T-helper 1 cell (primary cell): ENCODE data around the gene LUC7L2.
A peak's percentile ranks its signal among the peaks of the same experiment; 100 is the strongest.
"Not testable (repeated sequence)": the region's sequence is repeated elsewhere in the genome, so short reads cannot be mapped to it uniquely, and the experiment has no call there.

Experiments used
- DNase-seq, 5 donors: peaks; one replicate each; pipeline ENCODE4 v3.0.0-alpha.2; 2012 to 2020

Gene LUC7L2

GRCh38 chr7:139357729-139358506, 1.8 kb upstream of the LUC7L2 start:
- not testable (repeated sequence) for DNase-seq

- DNase-seq, result peak in 2 of 5 donors; percentile 12 to 76
Measured at GRCh38 chr7:139358541-139359365, 941 bp upstream of the LUC7L2 start.

GRCh38 chr7:139360210-139360947, 685 bp downstream of the LUC7L2 start:
- DNase-seq, result peak; percentile 95 to 98 (median 96)

DNA sequence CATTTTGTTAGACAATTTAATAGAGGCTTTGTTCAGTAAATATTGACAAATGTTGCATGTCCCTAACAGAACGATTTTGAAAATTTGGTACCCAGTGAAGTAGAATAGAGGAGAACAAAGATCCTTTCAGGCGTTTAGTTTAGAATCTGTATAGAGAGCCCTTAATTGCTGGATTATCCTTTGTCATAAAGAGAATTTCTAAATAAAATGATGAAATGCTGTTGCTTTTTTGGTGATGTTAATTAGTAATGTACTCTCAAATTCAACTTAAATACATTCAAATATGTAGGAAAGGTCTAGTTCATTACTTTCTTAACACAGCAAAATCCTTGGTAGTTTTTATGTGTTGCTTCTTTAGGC, 1.2 kb downstream of the LUC7L2 start:
- no peak for DNase-seq

DNA sequence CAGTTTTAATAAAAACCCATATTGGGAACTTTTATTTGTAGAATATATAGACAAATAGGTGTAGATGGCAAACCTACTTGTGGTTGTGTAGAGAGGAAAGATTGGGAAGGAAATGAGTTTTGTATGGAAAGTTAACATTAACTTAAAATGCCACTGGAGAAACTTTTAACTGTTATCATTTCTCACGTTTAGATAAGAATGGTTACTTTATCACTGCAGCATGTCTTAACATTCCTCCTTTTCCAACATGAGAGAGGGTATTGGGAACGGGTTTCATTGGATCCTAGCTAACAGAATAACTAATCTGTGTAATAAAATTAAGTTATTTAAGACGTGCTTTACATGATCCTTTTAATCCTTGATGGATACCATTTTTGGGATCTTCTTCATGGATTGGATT, 1.8 kb downstream of the LUC7L2 start:
- DNase-seq, result no peak

DNA sequence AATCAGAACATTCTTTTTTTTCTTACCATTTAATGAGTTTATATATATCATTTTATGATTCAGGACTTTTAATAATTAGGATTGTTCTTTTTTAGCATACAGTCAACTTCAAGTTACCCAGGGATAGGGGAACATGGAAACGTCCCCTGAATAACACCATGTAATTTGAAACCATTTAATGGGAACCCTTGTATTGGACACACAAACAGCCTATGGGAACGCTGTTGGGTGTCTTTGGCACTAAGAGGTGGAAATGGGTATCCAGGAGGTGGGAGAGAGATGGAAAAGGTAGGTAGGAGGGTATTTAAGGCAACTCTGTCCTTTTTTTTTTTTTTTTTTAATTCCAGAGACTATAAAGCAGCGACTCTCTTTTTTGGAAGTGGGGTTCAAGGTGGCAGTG, 2.6 kb downstream of the LUC7L2 start:
- no peak for DNase-seq

- DNase-seq, result no peak
Measured at GRCh38 chr7:139362981-139363380, 3.3 kb downstream of the LUC7L2 start.

DNA sequence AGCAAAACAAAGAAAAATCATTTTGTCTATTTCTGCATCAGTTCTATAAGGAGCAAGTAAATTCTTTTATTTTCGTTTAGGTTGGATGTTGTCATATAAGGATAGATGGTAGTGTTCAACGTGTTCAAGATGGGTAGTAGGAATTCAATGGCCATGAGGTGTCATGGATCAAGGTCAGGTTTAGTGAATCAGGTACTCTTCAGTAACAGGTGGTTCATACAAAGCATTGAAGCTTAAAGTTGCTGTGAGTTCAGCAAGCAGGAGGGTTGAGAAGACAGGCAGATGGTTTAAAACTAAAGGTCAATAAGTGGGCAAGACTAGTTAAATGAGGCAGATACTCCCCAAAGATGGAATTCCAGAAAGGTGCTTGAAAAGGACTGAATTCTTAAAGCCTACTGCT, 5.6 kb downstream of the LUC7L2 start:
- no peak for DNase-seq

DNA sequence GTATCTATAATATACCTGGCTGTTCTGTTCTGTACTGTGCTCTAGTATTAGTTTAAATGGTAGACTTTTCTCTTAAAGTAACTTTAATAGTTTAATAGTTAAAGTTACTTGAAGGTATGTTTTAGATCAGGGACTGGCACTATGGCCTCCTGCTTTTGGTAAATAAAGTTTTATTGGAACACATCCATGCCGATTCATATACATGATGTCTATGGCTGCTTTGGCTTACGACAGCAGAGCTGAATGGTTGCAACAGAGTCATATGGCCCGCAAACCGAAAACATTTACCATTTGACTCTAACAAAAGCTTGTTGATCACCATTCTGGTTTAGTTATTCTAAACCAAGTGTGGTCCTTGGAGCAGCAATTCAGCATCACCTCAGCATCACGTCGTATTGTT, 6.7 kb downstream of the LUC7L2 start:
- no peak for DNase-seq

DNA sequence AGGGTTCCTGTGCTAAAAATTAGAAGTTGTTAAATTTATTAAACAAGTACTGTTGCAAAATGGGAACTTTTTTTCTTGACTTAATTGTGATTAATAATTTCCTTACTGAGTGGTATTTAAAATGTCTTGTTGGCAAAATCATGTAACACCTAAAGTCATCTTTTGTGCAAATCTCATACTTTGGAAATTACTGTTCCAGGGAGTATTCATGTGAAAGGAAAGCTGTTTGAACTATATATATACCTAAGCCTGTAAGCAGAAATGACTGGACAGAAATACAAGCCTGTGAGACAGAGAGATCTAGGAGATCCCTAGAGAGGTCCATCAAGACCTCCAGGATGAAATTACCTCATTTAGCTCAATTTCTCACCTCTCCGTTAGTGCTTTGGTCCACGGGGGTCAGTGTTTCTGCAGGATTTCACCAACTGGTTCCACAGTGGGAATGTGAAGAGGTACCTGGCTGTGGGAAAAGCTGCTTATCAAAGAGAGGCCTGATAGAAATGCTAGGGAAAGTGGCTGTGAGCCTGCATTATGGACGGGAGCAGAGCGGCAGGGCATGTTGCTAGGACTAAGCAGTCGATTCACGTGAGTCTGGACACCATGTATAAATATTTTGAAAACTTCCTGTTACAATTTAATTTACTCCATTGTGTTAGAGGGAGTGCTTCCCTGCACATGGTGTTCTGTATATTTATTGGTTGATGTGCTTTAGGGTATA, 7.9 kb downstream of the LUC7L2 start:
- DNase-seq, result no peak

DNA sequence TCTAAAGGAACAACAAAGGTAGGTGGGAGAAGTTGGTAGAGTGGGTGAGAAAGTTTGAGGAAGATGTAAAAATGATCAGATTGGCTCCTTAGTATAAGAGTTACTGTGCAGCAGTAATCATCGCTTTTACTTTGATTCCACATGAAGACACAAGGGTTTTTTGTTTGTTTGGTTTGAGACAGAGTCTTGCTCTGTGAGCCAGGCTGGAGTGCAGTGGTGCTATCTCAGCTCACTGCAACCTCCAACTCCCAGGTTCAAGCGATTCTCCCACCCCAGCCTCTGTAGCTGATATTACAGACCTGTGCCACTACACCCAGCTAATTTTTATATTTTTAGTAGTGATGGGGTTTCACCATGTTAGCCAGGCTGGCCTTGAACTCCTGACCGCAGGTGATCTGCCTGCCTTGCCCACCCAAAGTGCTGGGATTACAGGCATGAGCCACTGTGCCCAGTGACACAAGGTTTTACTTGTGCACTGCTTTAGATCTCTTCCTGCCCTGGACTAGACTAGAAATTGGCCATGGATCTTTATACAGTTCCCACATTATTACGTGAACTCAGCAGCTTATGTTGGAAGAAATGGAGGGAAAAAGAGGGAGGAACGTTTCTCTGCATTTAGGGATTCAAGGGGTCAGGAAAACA, 10.7 kb downstream of the LUC7L2 start:
- no peak for DNase-seq

DNA sequence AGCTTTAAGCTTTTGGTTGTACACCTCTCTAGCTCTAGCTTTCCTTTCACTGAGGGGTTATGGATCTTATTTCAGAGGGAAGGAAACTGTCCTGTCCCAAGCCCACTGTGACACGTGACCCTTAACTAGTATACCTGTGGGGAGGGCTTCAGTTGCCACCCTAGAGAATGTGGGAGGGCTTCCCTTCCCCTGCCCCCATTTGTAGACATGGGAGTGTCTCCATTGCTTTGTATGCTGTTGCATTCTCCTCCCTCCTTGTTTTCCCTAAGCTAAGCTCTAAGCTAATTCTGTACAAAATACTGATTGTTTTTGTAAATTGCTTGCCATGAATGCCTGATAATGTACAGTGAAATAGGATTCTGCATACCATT, 11.2 kb downstream of the LUC7L2 start:
- no peak for DNase-seq

- no peak for DNase-seq
Measured at GRCh38 chr7:139374246-139374645, 14.6 kb downstream of the LUC7L2 start.

DNA sequence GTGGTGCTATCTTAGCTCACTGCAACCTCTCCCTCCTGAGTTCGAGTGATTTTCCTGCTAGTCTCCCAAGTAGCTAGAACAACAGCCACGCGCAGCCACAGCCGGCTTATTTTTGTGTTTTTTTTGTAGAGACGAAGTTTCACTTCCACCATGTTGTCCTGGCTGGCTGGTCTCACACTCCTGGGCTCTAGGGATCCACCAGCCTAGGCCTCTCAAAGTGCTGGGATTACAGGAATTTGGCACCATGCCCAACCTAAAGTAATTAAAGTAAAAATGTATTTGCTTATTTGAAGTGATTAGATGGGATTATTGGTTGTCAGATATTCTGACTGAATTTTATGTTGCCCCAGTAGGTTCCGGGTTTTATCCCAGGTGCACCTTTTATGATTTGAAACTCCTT, 22.7 kb downstream of the LUC7L2 start:
- no peak for DNase-seq

- DNase-seq, result no peak
Measured at GRCh38 chr7:139384611-139385010, 24.9 kb downstream of the LUC7L2 start.

DNA sequence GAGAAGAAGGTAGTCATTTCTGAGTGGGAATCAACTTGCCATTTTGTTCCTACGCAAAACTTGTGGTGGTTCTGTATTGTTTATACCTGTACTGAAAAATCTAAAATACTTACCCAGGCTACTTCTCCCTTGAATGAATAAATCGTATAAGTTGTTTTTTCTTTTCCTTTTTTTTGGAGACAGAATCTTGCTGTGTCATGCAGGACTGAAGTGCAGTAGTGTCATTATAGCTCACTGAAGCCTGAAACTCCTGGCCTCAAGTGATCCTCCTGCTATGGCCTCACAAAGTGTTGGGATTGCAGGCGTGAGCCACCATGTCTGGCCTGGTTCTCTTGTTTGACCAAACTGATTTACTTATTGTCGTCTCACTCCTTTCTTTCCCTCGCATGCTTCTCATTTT, 27.9 kb downstream of the LUC7L2 start:
- DNase-seq, result no peak

DNA sequence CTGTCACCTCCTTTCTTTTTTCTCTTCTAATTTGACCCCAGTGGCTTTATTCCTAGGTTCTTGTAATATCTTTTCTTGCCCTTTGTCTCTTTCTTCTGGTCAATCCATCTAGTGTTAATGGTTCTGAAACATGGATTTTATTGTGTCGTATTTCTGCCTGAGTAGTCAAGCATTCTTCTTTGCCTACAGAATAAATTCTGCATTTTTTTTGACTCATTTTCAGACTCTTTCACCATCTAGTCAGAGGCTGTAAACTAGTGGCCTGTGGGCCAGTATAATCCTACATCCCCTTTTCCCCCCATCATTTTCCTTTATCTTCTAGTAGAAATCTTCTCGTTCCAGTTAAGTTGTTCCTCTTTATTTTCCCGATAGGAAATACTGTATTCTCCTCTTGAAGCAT, 29.4 kb downstream of the LUC7L2 start:
- no peak for DNase-seq

DNA sequence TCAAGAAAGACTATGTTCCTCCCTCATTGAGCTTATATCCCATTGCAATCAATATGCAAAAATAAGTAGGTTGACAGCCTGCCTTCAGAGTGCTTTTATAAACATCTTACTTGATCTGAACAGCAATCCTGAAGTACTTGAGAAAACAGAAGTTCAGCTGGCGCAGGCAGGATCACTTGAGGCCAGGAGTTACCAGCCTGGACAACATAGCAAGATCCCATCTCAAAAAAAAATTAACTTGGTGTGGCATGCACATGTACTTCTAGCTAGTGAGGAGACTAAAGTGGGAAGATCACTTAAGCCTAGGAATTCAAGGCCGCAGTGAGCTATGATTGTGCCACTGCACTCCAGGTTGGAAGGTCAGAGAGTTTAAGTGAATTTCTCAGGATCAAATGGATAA, 30.1 kb downstream of the LUC7L2 start:
- DNase-seq, result no peak

DNA sequence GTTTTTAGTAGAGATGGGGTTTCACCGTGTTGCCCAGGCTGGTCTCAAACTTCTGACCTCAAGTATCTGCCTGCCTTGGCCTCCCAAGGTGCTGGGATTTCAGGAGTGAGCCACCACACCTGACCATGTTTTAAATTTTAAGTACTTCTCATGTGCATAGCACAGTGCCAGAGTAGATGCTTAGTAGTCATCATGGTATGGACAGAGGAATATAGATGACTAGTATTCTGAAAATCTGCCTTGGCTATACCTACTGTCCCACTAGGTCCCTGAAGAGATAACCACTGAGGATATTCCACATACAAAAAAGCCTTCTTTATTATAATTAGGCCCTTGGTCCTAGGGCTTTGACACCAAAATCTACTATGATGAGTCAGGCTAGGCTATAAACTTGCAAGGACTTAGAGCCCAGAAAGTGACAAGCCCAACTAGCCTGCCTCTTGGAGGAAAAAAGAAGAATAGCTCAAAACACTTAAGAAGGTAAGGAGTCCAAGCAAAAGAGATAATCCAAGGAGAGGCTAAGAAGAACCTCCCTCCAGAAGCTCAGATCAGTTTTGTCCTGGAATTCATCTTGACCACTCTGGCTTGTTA, 34.0 kb downstream of the LUC7L2 start:
- DNase-seq, result no peak

- peak in 1 of 5 donors; percentile 27 for DNase-seq
Measured at GRCh38 chr7:139394540-139394939, 34.8 kb downstream of the LUC7L2 start.

DNA sequence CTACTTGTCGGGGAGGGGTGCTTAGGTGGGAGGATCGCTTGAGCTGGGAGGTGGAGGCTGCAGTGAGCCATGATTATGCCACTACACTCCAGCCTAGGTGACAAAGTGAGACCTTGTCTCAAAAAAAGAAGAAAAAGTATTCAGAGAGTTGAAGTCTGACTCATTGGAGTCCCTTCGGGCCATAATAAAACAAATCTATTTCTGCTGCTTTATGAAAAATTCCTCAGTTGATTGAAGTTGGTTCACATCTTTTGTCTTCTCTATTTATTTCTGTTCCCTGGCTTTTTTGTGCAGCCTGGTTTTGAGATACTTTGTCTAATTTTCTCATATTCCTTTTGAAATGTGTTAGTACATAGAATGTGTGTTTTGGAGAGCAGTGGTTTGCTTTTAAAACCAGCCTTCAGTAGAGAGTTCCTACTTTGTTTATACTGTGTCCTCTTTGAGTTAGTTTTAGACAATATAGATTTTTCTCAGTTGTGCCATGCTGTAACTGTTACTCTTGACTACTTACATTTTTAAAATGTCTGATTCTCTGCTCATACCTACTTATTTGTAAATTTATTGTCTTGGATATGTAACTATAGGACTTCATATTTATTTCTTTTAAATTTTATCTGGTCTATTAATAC, 36.7 kb downstream of the LUC7L2 start:
- DNase-seq, result no peak

GRCh38 chr7:139397192-139397591, 37.5 kb downstream of the LUC7L2 start:
- DNase-seq, result no peak
